Stimulated activated CD4-positive, alpha-beta T cell treated with anti-CD3 and anti-CD28 coated beads, Interleukin-4, amount 100 ng/mL, for 4 hours (primary cell): ENCODE results near the gene BTG1.
"Not testable (repeated sequence)": the region's sequence is repeated elsewhere in the genome, so short reads cannot be mapped to it uniquely, and the experiment has no call there.

Experiments
- DNase-seq, 2 experiments: peaks; one replicate each; pipeline ENCODE4 v3.0.0-alpha.2; 2020

BTG1 gene

GRCh38 chr12:92094751-92095161 is 50.9 kb downstream of the BTG1 start:
- DNase-seq, result no peak

- DNase-seq, result not testable (repeated sequence)
Measured at GRCh38 chr12:92094301-92094700, 51.3 kb downstream of the BTG1 start.
